Epithelial cell of proximal tubule (primary cell): ENCODE measurements around the gene SEPHS1. TPM values are rescaled to one million over a fixed set of nuclear protein-coding genes. Genes with fewer than 3 reads are reported as not detected.
"Not testable (repeated sequence)": the region's sequence is repeated elsewhere in the genome, so short reads cannot be mapped to it uniquely, and the experiment has no call there.

Experiments
- DNase-seq: peaks from one replicate; pipeline ENCODE4 v3.0.0-alpha.2; 2011; ENCODE audit warnings: low read depth
- H3K4me3 ChIP-seq: 2 replicates; pipeline ENCODE4 v1.5.1; 2011; ENCODE audit warnings: low read depth, mild to moderate bottlenecking, low read length
- total RNA-seq: library from RNA; depleted of rRNA; stranded (reverse); fragments of >200 nt; gene quantifications from 2 replicates; pipeline ENCODE4 v1.2.3, GENCODE V29; 2015
- TF ChIP-seq, protein P1 (sequence below): conservative IDR thresholded peaks from 2 replicates; pipeline ENCODE4 v1.5.1; 2012; ENCODE audit warnings: low read depth, mild to moderate bottlenecking, low read length

The SEPHS1 gene
- total RNA-seq, 1 donor from 2014 or later: 38.2 TPM

DNA sequence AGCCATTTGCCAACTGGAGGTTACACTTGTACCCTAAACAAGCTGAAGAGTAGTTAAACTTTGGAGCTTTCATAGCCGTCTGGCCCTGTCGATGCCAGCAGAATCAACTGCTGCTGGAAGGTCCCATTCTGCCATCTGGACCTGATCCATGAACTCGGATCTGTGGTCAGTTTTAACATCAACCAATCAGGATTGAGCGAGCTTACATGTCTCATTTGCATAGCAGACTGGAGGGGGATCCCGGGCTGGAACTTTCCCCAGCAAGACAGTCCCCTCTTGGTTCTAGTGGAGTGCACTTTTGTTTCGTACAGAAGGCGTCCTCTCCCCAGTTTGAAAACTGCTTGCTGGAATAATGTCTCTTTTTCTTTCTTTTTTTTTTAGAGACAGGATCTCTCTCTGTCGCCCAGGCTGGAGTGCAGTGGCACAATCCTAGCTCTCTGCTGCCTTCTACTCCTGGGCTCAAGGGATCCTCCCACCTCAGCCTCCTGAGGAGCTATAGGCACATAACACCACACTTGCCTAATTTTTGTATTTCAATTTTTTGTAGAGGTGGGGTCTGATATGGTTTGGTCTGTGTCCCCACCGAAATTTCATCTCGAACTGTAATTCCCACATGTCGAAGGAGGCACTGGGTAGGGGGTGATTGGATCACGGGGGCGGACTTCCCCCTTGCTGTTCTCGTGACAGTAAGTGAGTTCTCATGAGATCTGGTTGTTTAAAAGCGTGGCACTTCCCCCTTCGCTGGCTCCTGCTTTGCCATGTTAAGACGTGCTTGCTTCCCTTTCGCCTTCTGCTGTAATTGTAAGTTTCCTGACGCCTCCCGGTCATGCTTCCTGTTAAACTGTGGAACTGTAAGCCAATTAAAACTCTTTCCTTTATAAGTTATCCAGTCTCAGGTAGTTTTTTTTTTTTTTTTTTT lies 42.8 kb upstream of the SEPHS1 start:
- TF ChIP-seq, protein P1, sequence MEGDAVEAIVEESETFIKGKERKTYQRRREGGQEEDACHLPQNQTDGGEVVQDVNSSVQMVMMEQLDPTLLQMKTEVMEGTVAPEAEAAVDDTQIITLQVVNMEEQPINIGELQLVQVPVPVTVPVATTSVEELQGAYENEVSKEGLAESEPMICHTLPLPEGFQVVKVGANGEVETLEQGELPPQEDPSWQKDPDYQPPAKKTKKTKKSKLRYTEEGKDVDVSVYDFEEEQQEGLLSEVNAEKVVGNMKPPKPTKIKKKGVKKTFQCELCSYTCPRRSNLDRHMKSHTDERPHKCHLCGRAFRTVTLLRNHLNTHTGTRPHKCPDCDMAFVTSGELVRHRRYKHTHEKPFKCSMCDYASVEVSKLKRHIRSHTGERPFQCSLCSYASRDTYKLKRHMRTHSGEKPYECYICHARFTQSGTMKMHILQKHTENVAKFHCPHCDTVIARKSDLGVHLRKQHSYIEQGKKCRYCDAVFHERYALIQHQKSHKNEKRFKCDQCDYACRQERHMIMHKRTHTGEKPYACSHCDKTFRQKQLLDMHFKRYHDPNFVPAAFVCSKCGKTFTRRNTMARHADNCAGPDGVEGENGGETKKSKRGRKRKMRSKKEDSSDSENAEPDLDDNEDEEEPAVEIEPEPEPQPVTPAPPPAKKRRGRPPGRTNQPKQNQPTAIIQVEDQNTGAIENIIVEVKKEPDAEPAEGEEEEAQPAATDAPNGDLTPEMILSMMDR: no peak
- H3K4me3 ChIP-seq: peak overlapping the region; percentile 1
- DNase-seq: no peak

GRCh38 chr10:13388478-13389230 lies 40.6 kb upstream of the SEPHS1 start:
- no peak overlapping the region for H3K4me3 ChIP-seq
- DNase-seq: no peak
- TF ChIP-seq, protein P1: no peak

DNA sequence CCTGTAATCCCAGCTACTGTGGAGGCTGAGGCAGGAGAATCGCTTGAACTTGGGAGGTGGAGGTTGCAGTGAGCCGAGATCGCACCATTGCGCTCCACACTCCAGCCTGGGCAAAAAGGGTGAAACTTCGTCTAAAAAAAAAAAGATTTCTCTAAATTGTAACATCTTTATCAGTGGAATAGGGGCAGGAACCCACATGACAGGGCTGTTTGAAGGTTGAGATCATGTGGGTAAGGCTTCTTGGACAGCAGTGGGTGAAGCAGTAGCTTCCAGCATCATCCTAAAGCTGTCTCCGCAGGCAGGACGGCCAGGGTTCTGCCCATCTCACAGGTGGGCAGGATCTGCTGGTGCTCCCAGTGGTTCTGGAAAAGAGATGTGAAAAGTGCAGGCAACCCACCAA lies 37.9 kb upstream of the SEPHS1 start:
- TF ChIP-seq, protein P1: no peak
- H3K4me3 ChIP-seq: no peak overlapping the region
- DNase-seq: no peak

DNA sequence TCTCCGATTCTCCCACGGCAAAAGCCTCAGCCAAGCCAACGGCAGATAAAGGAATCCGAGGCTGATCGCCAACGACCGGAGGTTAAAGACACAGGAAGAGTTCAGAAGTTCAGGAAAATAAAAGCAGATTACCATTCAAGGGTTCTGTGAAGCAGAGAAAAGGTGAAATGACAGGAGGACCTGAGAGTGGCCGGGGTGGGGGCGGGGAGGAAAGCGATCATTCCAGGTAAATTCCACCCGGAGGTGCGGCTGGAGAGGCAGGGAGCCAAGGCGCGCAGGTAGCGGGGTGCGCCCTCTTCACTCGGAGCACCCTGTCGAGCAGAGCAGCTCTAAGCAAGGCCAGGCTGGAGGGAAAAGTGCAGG lies 35.3 kb upstream of the SEPHS1 start:
- peak overlapping the region; percentile 51 for H3K4me3 ChIP-seq
- TF ChIP-seq, protein P1: no peak
- no peak for DNase-seq

DNA sequence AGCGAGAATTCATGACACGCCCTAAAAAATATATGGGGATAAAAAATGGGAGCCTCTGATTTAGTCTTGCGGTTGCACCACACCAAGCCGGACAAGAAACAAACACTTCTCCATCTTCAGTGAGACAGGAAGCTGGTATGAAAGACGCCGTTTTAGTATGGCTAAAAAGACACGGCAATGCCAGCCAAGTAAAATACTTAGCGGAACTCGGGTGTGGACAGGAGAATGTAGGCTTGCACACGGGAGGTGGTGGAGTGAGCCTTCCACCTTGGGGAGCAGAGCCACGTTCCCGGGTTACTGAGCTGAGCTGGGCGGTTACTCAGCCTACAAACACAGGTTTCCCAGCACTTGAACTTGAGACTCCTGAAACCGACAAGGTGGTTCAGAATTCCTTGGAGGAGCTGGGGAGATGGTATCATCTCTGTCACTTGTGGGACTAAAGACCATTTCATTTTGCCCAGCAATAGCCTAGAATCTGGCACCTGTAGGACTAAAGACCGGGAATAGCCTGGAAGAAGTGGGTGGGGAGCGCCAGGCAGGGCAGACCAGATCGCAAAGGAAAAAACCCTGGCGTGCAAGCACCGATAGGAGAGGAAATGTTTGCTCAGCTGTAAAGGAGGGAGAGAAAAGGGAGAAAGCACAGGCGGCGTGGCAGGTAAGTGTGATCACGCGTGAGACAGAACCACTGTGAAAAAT lies 34.8 kb upstream of the SEPHS1 start:
- TF ChIP-seq, protein P1: no peak
- peak overlapping the region; percentile 51 for H3K4me3 ChIP-seq
- no peak for DNase-seq

- DNase-seq: not testable (repeated sequence)
Measured at GRCh38 chr10:13379061-13379460, 31.0 kb upstream of the SEPHS1 start.

GRCh38 chr10:13376746-13377145 lies 28.7 kb upstream of the SEPHS1 start:
- TF ChIP-seq, protein P1: no peak
- no peak overlapping the region for H3K4me3 ChIP-seq
- no peak for DNase-seq

More at GRCh38 chr10:13379061-13379460, 31.0 kb upstream of the SEPHS1 start:
- H3K4me3 ChIP-seq: not testable (repeated sequence)
